ENCODE results near the gene EML5. TPM values are rescaled to one million over a fixed set of nuclear protein-coding genes. Genes with fewer than 3 reads are reported as not detected.

EML5 gene
- total RNA-seq, 4 donors from 2014 or later: 0.42 to 3.3 (median 1.2) TPM

GRCh38 chr14:88588081-88588480 is 204.7 kb downstream of the EML5 start:
- no peaks in the 10 kb centered on the region for H3K4me1 ChIP-seq
- no peaks in the 10 kb centered on the region for H3K9me3 ChIP-seq
- H3K27me3 ChIP-seq: no peaks in the 10 kb centered on the region
- TF ChIP-seq POLR2A (IDR thresholded peaks at IDR 0.05) (no peak), CTCF (IDR thresholded peaks at IDR 0.05) (no peak), EP300 (IDR thresholded peaks at IDR 0.05) (no peak), POLR2AphosphoS5 (IDR thresholded peaks at IDR 0.05) (no peak)
- DNase-seq (ENCODE audit: low spot score in 2 of 2): no peak
- WGBS: 97% methylated on average over 5 of the region's 5 CpGs
- no peak overlapping the region for H3K27ac ChIP-seq
- peaks cover 88% of the 10 kb centered on the region for H3K36me3 ChIP-seq
- H3K4me3 ChIP-seq: no peak overlapping the region

GRCh38 chr14:88584451-88584850 is 208.3 kb downstream of the EML5 start:
- no peak overlapping the region for H3K27ac ChIP-seq
- DNase-seq (ENCODE audit: low spot score in 2 of 2): no peak
- no peak overlapping the region for H3K4me3 ChIP-seq
- H3K36me3 ChIP-seq: peaks cover 81% of the 10 kb centered on the region
- WGBS: 95% methylated on average over 3 of the region's 3 CpGs
- no peaks in the 10 kb centered on the region for H3K27me3 ChIP-seq
- H3K4me1 ChIP-seq: no peaks in the 10 kb centered on the region
- TF ChIP-seq CTCF (IDR thresholded peaks at IDR 0.05): no peak
- no peak for TF ChIP-seq POLR2AphosphoS5 (IDR thresholded peaks at IDR 0.05)
- TF ChIP-seq EP300 (IDR thresholded peaks at IDR 0.05): no peak
- no peak for TF ChIP-seq POLR2A (IDR thresholded peaks at IDR 0.05)
- H3K9me3 ChIP-seq: no peaks in the 10 kb centered on the region

GRCh38 chr14:88576222-88576621 is 216.5 kb downstream of the EML5 start:
- 95% methylated on average over 5 of the region's 5 CpGs for WGBS
- H3K27me3 ChIP-seq: no peaks in the 10 kb centered on the region
- DNase-seq (ENCODE audit: low spot score in 2 of 2): no peak
- no peak overlapping the region for H3K4me3 ChIP-seq
- no peaks in the 10 kb centered on the region for H3K4me1 ChIP-seq
- H3K36me3 ChIP-seq: peaks cover 99% of the 10 kb centered on the region
- H3K27ac ChIP-seq: no peak overlapping the region
- H3K9me3 ChIP-seq: no peaks in the 10 kb centered on the region
- TF ChIP-seq POLR2AphosphoS5 (IDR thresholded peaks at IDR 0.05) (no peak), POLR2A (IDR thresholded peaks at IDR 0.05) (no peak), EP300 (IDR thresholded peaks at IDR 0.05) (no peak), CTCF (IDR thresholded peaks at IDR 0.05) (no peak)

- Histone ChIP-seq H3K36me3 (peaks cover 92% of the 10 kb centered on the region), H3K4me3 (no peak overlapping the region), H3K4me1 (no peaks in the 10 kb centered on the region), H3K27me3 (no peaks in the 10 kb centered on the region), H3K9me3 (no peaks in the 10 kb centered on the region), H3K27ac (no peak overlapping the region)
- no peak for TF ChIP-seq EP300 (IDR thresholded peaks at IDR 0.05)
- no peak for TF ChIP-seq CTCF (IDR thresholded peaks at IDR 0.05)
- TF ChIP-seq POLR2AphosphoS5 (IDR thresholded peaks at IDR 0.05): no peak
- TF ChIP-seq POLR2A (IDR thresholded peaks at IDR 0.05): no peak
- DNase-seq (ENCODE audit: low spot score in 2 of 2): no peak
- WGBS: 91% methylated on average over 4 of the region's 4 CpGs
Measured at GRCh38 chr14:88572117-88572516, 220.6 kb downstream of the EML5 start.

- Histone ChIP-seq H3K4me3 (no peak overlapping the region), H3K27me3 (no peaks in the 10 kb centered on the region), H3K27ac (no peak overlapping the region), H3K36me3 (peaks cover 53% of the 10 kb centered on the region), H3K9me3 (no peaks in the 10 kb centered on the region), H3K4me1 (peaks cover 21% of the 10 kb centered on the region)
- WGBS: 87% methylated on average over 3 of the region's 3 CpGs
- no peak for DNase-seq (ENCODE audit: low spot score in 2 of 2)
- TF ChIP-seq POLR2AphosphoS5 (IDR thresholded peaks at IDR 0.05): no peak
- no peak for TF ChIP-seq POLR2A (IDR thresholded peaks at IDR 0.05)
- no peak for TF ChIP-seq CTCF (IDR thresholded peaks at IDR 0.05)
- no peak for TF ChIP-seq EP300 (IDR thresholded peaks at IDR 0.05)
Measured at GRCh38 chr14:88568196-88568595, 224.6 kb downstream of the EML5 start.
